Ammon's horn (tissue), 1 donor: ENCODE measurements around the gene RGPD3.
"Not testable (repeated sequence)": the region's sequence is repeated elsewhere in the genome, so short reads cannot be mapped to it uniquely, and the experiment has no call there.

Experiments used
- DNase-seq: peaks from one replicate; pipeline ENCODE4 v3.0.0-alpha.2; 2016; ENCODE audit warnings: low spot score

The RGPD3 gene

DNA sequence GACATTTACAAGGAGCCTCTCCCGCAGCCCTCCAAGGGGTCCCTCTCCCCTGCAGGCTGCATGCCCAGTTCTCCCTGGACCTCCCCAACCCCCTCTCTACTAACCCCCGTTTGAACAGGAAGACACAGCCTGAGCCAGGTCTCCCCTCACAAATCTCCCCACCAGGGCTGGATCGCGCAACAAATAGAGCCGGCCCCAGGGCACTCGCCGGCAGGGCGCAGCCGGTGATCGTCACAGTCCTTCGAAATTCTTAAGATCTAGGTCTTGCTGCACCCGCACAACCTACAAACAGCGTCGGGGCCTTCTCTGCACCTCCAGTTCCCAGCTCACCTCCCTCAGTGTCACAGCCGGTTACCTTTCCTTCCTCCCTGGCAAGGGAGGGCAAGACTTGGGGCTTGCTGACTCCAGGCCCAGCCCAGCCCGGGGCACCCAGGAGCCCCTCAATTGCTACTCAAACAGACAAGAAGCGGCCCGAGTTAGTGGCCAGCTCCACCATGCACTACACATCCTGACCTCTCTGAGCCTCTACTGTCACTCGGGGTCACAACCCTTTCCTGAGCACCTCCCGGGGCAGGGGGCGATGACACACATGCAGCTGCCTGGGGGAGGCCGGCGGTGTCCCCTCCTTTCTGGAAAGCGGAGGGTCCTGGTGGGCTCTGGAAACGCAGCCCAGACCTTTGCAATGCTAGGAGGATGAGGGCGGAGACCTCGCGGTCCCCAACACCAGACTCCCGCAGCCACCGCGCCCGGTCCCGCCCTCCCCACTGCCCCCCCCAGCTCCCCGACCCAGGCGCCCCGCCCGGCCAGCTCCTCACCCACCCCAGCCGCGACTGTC, 18.6 kb upstream of the RGPD3 start, which contains the start of gene CD8B2:
TSS of gene CD8B2 (plus strand) at position 814 of the 835 bp plus-strand sequence. CDS start 63 bp downstream, outside the sequence.
- not testable (repeated sequence) for DNase-seq

DNA sequence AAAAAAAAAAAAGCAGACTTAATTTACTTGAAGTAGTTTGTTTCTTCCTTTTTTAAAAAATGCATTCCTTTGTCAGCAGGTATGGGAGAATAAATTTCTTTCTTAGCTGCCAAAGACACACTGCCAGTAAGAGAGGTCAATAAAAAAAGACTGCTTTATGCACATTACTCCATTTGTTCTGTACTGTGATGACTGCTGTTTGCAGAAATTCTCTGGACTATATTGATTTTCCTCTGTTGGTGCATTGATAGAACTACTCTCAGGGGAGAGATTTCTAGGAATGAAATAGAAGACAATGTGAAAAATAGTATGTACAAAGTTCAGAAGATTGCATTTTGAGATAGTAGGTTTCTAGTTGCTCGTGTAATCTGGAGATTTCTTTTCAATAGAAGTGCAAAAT, 11.3 kb upstream of the RGPD3 start:
- DNase-seq: not testable (repeated sequence)

DNA sequence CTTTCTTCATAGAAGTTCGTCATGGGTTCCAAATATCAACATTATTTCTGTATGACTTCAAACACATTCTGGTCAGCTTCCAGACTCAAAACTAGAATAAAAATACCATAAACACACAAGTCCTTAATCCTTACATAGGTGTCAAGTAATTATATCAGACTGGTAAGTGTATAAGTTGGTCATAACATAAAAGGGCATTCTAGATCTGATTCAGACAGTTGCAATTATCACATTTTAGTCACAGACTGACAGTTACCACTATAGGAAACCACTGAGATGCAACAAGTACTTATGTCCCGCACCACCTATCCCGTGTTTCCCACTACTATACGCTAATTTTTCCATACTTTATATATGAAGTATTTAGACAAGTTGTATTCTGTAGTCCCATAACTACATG, 9.4 kb upstream of the RGPD3 start:
- not testable (repeated sequence) for DNase-seq

DNA sequence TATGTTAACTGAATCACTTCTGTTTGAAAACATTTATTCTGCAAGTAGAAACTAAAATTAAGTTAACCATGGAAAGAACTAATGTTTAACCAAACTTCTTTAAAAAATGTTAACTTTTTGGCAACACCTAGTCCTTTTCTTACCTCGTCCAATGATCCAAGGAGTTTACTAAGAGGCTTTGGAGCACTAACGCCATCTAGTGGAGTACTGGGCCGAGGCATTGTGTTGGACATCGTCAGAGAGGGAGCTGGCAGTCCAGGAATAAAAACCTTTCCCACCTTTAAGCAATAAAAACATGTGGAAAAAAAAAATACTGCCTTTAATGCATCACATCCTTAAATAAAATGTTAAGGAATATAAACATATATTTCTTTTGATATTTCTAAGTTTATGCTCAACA, 2.4 kb upstream of the RGPD3 start:
- DNase-seq: not testable (repeated sequence)

DNA sequence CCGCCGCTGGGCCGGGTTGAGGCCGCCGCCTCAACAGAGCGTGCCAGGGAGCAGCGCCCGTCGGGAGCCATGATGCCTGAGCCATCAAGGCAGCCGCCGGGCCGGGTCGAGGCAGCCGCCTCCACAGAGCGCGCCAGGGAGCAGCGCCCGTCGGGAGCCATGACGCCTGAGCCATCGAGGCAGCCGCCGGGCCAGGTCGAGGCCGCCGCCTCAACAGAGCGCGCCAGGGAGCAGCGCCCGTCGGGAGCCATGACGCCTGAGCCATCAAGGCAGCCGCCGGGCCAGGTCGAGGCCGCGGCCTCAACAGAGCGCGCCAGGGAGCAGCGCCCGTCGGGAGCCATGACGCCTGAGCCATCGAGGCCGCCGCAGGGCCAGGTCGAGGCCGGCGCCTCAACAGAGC, 697 bp downstream of the RGPD3 start:
- not testable (repeated sequence) for DNase-seq

DNA sequence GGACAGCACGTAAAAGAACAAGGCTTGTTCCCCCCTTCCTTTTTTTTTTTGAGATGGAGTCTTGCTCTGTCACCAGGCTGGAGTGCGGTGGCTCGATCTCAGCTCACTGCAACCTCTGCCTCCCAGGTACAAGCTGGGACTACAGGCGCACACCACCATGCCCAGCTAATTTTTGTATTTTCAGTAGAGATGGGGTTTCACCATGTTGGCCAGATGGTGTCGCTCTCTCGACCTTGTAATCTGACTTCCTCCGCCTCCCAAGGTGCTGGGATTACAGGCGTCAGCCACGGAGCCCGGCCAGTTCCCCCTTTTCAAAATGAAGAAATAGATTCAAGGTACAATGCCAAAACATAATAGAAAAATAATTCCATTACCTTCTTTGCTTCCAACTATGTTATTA, 6.3 kb downstream of the RGPD3 start:
- DNase-seq: not testable (repeated sequence)

DNA sequence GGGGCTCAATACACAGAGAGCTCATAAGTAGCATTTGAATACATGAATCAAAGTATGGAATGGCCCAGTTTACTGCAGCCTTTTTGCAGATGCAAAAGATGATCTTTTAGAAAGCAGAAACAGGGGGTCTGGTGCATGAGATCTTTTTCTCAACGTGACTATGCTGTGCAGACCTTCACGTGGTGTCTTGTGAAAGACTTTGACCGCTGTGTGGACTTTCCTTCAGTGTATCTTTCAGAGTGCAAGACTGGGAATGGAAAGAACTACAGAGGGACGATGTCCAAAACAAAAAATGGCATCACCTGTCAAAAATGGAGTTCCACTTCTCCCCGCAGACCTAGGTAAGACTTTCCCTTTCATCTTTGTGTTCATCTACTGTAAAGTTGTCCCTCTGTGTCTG, 77.5 kb downstream of the RGPD3 start:
- DNase-seq: not testable (repeated sequence)

DNA sequence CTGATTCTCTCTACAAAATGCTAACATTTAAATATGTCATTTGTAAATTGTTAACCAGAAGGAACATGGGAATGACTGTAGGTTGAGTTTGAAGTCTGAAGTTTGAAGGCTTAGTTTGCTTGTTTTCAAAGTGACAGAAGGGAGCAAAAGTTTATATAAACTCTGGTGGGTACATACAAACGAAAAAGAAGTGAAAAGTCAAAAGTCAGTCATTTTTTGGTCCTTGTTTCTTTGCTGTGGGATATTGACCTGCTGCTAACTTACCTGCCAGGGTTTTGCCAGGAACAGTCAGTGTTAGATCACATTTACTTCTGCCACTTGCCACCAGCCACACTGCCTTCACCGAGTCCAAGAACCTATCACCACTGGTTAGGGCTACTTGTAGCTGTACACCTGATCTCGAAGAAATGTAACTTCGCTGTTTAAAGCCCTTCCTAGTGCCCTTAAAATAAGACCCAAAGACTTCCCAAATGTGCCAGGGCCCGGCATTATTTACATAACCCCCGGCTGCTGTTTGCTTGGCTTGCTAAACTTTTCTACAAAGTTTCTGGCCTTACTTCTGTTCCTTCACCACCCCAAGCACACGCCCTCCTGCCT, 79.3 kb downstream of the RGPD3 start:
- not testable (repeated sequence) for DNase-seq

DNA sequence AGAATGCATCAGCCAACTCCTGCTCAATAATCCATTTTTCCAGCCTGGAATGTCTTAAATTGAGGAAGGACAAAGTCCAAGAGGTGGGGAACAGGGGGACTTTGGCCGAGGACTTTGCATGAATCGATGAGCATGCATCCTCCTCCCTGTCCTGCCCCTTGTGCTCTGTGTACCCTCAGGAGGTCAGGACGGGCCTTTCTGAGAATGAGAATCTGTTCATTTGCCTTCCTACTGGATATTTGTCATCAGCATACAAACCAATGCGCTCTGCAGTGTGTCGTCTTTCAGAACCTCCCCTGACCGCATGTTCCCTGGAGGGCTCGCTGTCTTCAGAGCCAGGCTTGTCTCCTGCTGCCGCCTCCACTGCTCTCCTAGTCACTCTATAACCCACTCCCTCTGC, 83.7 kb downstream of the RGPD3 start:
- DNase-seq: not testable (repeated sequence)

DNA sequence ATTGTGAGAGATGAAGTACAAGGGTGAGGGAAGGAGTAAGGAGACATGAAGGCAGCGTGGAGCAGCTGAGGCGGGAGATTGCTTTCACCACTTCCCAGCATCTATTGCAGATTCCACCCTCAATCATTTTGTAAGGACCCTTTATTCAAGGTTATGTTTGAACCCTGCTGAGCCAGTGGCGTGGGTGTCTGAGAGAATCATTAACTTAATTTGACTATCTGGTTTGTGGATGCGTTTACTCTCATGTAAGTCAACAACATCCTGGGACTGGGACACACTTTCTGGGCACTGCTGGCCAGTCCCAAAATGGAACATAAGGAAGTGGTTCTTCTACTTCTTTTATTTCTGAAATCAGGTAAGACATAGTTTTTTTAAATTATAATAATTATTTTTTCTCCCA, 86.3 kb downstream of the RGPD3 start:
- not testable (repeated sequence) for DNase-seq

DNA sequence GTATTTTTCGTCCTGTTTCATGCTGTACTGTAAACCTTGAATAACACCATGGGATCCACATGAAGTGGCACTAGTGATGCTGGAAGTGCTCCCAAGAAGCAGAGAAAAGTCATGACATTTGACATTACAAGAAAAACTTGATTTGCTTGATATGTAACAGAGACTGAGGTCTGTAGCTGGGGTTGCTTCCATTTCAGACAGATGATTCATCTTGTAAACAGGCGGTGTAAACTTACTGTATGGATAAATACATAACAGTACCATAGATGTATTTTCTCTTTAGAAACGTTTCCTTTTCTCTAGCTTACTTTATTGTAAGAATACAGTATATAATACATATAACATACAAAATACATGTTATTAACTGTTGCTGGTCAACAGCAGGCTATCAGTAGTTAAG, 88.6 kb downstream of the RGPD3 start:
- not testable (repeated sequence) for DNase-seq

DNA sequence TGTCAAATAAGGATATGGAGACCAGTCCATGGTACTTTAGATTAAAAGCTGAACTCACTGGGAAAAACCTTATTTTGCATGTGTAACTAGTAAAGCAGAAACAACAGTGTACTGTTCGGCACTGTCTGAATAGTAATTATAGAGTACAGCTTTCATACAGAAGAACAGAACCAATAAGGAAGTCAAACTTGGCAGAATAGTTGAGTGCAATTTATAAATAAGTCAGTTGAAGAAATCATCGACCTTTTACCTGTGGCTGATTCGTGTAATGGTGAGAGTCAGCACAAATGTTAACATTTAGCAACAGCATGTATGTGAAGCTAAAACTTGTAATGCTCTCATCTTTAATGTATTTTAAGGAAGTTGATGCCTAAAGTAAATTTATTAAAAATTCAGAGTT, 99.0 kb downstream of the RGPD3 start:
- DNase-seq: not testable (repeated sequence)

DNA sequence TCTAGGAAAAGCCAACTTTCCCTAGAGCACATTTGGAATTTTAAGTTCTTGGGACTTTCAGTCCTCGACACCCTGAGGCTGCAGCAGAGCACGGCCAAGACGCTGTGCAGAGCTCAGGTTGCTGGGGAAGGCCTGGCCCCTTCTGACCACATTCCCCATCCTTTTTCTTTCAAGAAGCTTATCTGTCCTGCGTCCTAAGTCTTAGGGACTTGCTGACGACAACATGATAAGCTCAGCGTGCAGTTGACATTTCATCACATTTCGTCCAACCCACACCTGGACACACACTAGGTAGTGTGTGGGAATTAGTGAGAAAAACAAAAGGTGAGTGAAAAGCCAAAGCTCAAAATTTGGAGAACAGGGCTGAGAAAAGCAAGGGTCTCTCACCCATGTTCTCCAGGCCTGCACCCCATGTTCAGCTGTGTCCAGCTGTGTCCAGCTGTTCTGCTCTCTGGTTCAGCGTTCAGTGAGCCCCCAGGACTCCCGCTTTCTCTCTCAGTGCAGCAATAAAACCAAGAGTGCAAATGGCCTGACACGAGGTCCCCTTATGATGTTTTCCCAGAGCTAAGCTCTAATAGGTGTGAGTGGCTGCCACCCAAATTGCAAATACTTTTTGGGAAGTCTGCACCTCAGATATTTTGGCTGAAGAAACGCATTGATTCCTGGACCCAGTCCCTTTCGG, 101.9 kb downstream of the RGPD3 start:
- DNase-seq: no peak

DNA sequence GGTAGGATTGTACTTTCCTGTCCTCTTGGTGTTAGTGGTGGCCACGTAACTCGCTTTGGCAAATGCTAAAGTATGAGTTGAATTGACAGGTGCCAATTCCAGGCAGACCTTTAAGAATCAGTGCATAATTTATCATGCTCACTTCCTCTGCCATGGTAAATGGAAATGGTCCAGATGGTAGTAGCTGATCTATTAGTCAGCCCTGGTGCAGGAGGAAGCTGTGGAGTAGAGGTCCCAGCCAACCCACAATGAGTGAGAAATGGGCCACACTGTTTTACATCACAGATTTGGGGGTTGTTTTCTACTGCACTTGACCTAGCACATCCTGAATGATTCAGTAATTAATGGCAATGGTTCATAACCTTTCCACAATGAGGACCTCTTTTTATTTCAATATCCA, 104.4 kb downstream of the RGPD3 start:
- no peak for DNase-seq

DNA sequence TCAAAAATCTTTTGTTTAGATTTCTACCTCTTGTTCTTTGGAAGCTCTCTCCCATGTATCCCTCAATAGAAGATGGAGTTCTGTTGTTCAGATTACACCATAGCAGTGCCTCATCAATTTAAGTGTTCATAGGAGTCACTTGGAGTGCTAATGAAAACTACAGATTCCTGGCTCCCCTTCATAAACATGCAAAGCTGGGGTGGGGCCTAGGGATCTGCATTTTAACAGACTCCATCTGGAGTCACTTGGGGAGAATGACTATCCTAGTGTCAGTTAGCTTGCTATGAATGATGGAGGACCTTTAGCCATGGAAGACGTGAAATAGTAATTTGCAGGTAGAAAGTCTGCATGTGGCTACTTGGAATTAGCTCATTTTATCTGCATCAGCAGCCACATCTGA, 105.4 kb downstream of the RGPD3 start:
- DNase-seq: no peak

DNA sequence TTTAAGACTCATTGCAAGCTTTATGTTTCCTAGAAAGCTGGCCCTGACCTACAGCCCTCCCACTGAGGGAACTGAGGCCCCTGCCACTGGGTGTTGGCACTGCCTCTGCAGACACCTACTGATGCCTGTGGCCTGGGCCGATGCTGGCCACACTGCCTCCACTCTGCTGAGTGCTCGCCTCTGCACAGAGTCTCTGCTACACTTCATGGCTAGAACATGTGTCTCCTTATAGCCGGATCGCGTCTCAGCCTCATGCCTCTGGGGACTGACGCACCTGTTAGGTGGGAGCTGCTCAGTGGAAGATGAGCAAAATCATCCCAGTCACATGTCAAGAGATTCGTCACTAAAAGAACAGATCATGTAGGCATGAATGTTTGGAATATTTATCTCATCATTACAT, 108.7 kb downstream of the RGPD3 start:
- DNase-seq: no peak

DNA sequence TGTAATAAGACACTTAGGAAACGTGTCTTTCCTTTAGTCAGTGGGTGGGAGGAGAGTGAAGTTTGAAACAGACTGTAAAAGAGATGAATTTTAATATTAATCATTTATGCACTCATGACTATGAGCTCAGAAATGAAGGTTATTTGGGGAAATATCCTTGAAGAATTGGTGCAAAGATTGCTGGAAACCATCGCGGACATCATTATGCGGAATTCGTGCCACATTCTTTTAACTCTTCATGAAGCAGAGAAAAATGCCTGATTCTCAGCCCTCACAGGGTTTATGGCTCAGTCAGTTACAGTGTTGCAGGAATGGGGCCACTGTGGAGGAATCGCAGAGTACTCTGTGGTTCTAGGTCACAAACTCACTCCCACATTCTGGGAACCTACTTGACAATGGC, 109.7 kb downstream of the RGPD3 start:
- no peak for DNase-seq

DNA sequence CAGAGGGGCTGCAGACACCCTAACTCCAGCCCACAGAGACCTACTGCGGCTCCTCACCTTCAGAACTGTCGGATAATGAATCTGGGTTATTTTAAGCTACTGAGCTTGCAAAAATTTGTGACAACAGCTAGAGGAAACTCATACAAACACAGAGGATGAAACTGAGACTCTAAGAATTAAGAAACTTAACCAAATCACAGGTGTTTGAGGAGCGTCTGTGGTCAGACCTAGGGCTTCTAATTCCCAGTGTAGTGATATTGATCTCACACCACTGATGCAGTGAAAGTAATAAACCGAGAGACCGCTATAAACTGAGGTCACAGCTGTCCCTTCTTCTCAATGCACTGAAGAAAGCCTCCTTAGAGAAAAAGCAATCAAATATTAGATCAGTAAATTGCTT, 110.1 kb downstream of the RGPD3 start:
- no peak for DNase-seq

DNA sequence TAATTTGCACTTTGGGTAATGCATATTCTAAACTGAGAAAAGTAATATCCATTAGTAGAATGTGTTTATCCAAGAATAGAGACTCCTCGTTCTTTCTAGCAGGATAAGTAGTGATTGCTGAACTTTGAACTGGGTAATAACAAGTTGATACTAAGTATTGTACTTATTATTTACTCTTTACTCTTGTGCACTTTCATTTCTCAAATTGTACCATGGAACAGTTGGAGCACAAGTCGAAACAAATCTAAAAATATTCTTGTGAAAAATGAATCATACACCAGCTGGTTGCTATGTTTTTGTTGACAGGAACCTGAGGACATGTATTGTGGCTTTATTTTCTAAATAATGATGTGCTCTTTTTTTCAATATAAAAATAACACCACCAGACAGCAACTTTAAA, 111.9 kb downstream of the RGPD3 start:
- no peak for DNase-seq

DNA sequence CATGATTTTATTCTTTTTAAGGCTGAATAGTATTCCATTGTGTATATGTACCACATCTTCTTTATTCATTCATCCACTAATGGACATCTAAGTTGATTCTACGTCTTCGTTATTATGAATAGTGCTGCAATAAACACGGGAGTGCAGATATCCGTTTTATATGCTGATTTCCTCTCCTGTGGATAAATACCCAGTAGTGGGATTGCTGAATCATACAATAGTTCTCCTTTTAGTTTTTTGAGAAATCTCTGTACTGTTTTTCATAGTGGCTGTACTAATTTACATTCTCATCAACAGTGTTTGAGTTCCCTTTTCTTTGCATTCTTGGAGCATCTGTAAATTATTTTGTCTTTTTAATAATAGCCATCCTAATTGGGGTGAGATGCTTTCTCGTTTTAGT, 114.5 kb downstream of the RGPD3 start:
- DNase-seq: no peak

DNA sequence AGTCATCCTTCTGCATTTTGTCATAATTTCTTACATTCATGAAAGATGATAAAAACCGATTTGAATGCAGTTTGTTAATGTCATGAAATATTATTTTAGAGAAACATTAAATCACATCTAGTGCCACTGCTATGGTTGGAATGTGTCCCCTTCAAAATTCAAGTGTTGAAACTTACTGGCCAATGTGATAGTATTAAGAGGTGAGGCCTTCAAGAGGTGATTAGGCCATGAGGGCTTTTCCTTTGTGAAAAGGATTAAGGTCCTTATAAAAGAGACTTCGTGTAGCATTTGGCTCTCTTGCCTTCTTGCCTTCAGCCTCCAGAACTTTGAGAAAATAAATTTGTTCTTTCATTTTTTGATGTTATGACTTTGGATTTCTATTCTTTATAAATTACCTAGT, 117.2 kb downstream of the RGPD3 start:
- DNase-seq: no peak

DNA sequence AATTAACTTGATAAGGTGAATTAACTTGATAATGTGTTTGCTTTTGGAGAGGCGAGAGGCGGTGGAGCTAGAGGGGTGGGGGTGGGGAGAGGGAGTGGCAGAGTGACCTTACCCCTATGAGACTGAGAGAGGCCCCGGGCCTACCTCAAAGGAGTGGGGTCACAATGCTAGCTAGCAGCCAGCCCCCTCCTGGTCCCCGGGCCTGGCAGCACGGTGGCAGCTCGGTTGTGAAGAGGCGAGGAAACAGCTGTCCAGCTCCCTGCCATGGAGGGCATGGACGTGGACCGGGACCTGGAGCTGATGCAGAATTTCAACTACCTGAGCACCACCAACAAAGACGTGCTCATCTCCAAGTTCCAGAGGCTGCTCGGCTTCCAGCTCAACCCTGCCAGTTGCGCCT, 123.9 kb downstream of the RGPD3 start:
- no peak for DNase-seq

DNA sequence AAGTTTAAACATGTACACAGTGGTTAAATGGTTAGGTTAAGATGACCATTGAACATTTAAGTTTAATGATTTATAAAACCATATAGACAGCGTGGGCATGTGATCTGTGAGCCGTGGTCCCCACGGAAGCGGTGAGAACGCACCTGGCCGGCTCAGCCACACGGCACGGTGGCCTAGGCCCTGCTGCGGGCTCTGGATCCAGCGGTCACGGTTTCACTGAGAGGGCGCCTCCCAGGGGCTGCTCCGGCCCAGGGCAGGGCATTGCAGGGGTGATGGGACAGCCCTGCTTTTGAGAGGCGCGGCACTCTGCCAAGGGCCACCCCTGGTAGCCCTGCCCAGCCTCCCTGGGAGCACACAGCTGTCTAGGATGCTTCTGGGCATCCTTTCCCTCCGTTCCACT, 124.9 kb downstream of the RGPD3 start:
- no peak for DNase-seq
